GM12878 (cell line): ENCODE results near the gene STKLD1. TPM values are rescaled to one million over a fixed set of nuclear protein-coding genes. Genes with fewer than 3 reads are reported as not detected.

ENCODE experiments used
- ATAC-seq: fragments of 200-7000 bp; cut with Tn5 transposase; 3 replicates; pipeline ENCODE4 v1.9.1; 2020; ENCODE audit warnings: mild to moderate bottlenecking, moderate library complexity
- BruUV-seq: library from RNA; stranded (reverse); fragments of 400-500 nt; replicated peaks from 2 replicates; lab custom pipeline; 2021; lab: Mats Ljungman, UMichigan
- CTCF ChIA-PET: fragments of 300-600 bp; sonication (Branson Sonifier 250); formaldehyde crosslinking; extraction: SDS; loops from one replicate; lab custom pipeline; 2021; ENCODE audit warnings: inconsistent platforms; lab: Yijun Ruan, JAX
- POLR2A ChIA-PET: fragments of 350-600 bp; formaldehyde crosslinking; extraction: SDS; loops from one replicate; lab custom pipeline; 2021; ENCODE audit warnings: inconsistent platforms; lab: Charles Lee
- RAD21 ChIA-PET: fragments of 300-600 bp; sonication (Branson Sonifier 250); formaldehyde crosslinking; loops from one replicate; lab custom pipeline; 2023; ENCODE audit warnings: antibody characterized with exemption; ENCODE audit not compliant: unreplicated experiment; lab: Charles Lee
- SMC1A ChIA-PET: fragments of 300-600 bp; sonication (Branson Sonifier 250); formaldehyde crosslinking; loops from one replicate; lab custom pipeline; 2023; ENCODE audit not compliant: unreplicated experiment, uncharacterized antibody; lab: Charles Lee
- DNase-seq: peaks from one replicate; pipeline ENCODE4 v3.0.0-alpha.2; 2011; ENCODE audit warnings: low read depth, low spot score
- FAIRE-seq: peaks from 3 replicates; lab custom pipeline; 2011; peaks lifted over from hg19 to GRCh38; lab: Jason Lieb, UNC
- H2AFZ ChIP-seq: 2 replicates; pipeline ENCODE4 v1.6.0; 2011; ENCODE audit warnings: low read depth, low read length, control low read depth; ENCODE audit not compliant: control insufficient read depth
- H3K27ac ChIP-seq: 2 replicates; pipeline ENCODE4 v1.5.1; 2011; ENCODE audit warnings: control low read depth; ENCODE audit not compliant: control insufficient read depth, insufficient read depth
- H3K27me3 ChIP-seq, 2 experiments: replicated peaks in 1 of 2; 2 replicates each; pipeline versions ENCODE4 v1.6.0 to v1.6.1; 2011; ENCODE audit warnings: low read length in 1 of 2; ENCODE audit not compliant: control insufficient read depth in 2 of 2, insufficient read depth in 2 of 2
- H3K36me3 ChIP-seq, 2 experiments: 2 replicates each; pipeline ENCODE4 v1.5.1; 2011; ENCODE audit warnings: low read length in 1 of 2; ENCODE audit not compliant: control insufficient read depth in 2 of 2, insufficient read depth in 2 of 2
- H3K4me1 ChIP-seq: 2 replicates; pipeline ENCODE4 v1.6.1; 2011; ENCODE audit warnings: mild to moderate bottlenecking, low read length, moderate library complexity, mixed read lengths; ENCODE audit not compliant: control insufficient read depth, insufficient read depth
- H3K4me2 ChIP-seq: 2 replicates; pipeline ENCODE4 v1.6.0; 2011; ENCODE audit warnings: control low read depth; ENCODE audit not compliant: control insufficient read depth, insufficient read depth
- H3K4me3 ChIP-seq: fragments of 200-600 bp; sonication (generic); 2 replicates; pipeline ENCODE4 v1.5.1; 2016
- H3K79me2 ChIP-seq: 2 replicates; pipeline ENCODE4 v1.6.0; 2011; ENCODE audit warnings: low read length; ENCODE audit not compliant: control insufficient read depth, insufficient read depth
- H3K9ac ChIP-seq: 2 replicates; pipeline ENCODE4 v1.8.0; 2011; ENCODE audit warnings: low read length, control low read depth, mixed read lengths; ENCODE audit not compliant: control insufficient read depth, insufficient read depth
- H3K9me3 ChIP-seq: replicated peaks from 3 replicates; pipeline ENCODE4 v1.5.1; 2011; ENCODE audit warnings: mild to moderate bottlenecking, low read length; ENCODE audit not compliant: control insufficient read depth, insufficient read depth
- H4K20me1 ChIP-seq: 2 replicates; pipeline ENCODE4 v1.6.0; 2011; ENCODE audit not compliant: control insufficient read depth, insufficient read depth
- CHD1 ChIP-seq: IDR thresholded peaks from 2 replicates; pipeline ENCODE4 v1.6.1; 2012; ENCODE audit warnings: low read depth, low read length, improper control_type of control experiment
- ETV6 ChIP-seq, 2 experiments: fragments of 450-650 bp in 1 of 2; IDR thresholded peaks in 1 of 2; conservative IDR thresholded peaks in 1 of 2; 2 replicates each; pipeline ENCODE4 v1.6.1; 2014; ENCODE audit warnings: antibody characterized with exemption in 1 of 2, borderline replicate concordance in 1 of 2, low read depth in 1 of 2, mild to moderate bottlenecking in 1 of 2, moderate library complexity in 1 of 2
- POLR2A ChIP-seq: IDR thresholded peaks from 2 replicates; pipeline ENCODE4 v1.6.1; 2011; ENCODE audit warnings: low read depth, mild to moderate bottlenecking, low read length
- POU2F2 ChIP-seq: IDR thresholded peaks from 3 replicates; pipeline ENCODE4 v1.6.1; 2011; ENCODE audit warnings: low read depth, mild to moderate bottlenecking, low read length, borderline replicate concordance
- USF1 ChIP-seq: IDR thresholded peaks from 2 replicates; pipeline ENCODE4 v1.6.1; 2011; ENCODE audit warnings: borderline replicate concordance, low read depth, mild to moderate bottlenecking, moderate library complexity, mixed read lengths, low read length; ENCODE audit not compliant: insufficient read depth; ENCODE audit errors: extremely low read length
- WGBS: methylation state at CpG from one replicate; pipeline ENCODE4 v1.1.6; 2016; ENCODE audit warnings: low lambda C conversion rate; ENCODE audit not compliant: insufficient replicate concordance, insufficient coverage; ENCODE audit errors: missing lambda C conversion rate; 5-methylcytosine and 5-hydroxymethylcytosine counted together
- in situ Hi-C: fragments of 300-500 bp; cut with MboI; formaldehyde crosslinking; loops from 9 replicates; pipeline ENCODE4 v1.14.3; 2018; ENCODE audit warnings: mixed read lengths
- intact Hi-C: fragments of 100-400 bp; cut with micrococcal nuclease; formaldehyde crosslinking; loops from one replicate; pipeline ENCODE4 v1.14.2; 2022; ENCODE audit not compliant: unreplicated experiment
- polyA plus RNA-seq, 11 experiments: library from polyadenylated mRNA; depleted of rRNA in 4 of 11; unstranded in 6 of 11; stranded (reverse) in 5 of 11; fragments of >200 nt; fragmentation: Nextera tagmentation in 4 of 11; fragmentation: Illumina TruSeq in 1 of 11; extraction: Ambion mirVana in 4 of 11; extraction: Trizol in 1 of 11; gene quantifications; 1 replicate in 1 of 11; 2 replicates in 10 of 11; pipeline versions ENCODE4 v1.2.1 to v1.2.3, GENCODE V29; 2011 to 2016; ENCODE audit warnings: inconsistent platforms in 2 of 11, missing spikeins in 2 of 11, low read depth in 1 of 11
- total RNA-seq, 4 experiments: library from RNA; depleted of rRNA in 3 of 4; stranded (reverse); fragments of >200 nt in 3 of 4; fragmentation: Illumina TruSeq in 1 of 4; extraction: Trizol in 1 of 4; gene quantifications; 2 replicates each; pipeline versions ENCODE4 v1.2.1 to v1.2.3, GENCODE V29; 2013 to 2021

STKLD1 gene
- total and polyA plus RNA-seq, 10 of the 15 experiments (the other 5 are each of a cell fraction or from before 2014, with no cell fraction given), result 0.07 to 0.40 (median 0.29) TPM; not detected in 4

- TF ChIP-seq USF1 (no peak), ETV6 (conservative IDR thresholded peaks at IDR 0.05 in 1 of 2, IDR thresholded peaks at IDR 0.05 in 1 of 2; ENCODE audit: borderline replicate concordance in 1 of 2, low read depth in 1 of 2) (no peak), CHD1 (no peak)
- TF ChIP-seq, all 136 proteins: peak for 0
Observed at GRCh38 chr9:133348718-133349573, 27.2 kb upstream of the STKLD1 start (continued).

- Histone ChIP-seq H3K36me3 (peaks cover 25 to 46% of the 10 kb centered on the region in 2 experiments), H3K9ac (peak overlapping the region; percentile 98), H3K4me1 (peaks cover 12% of the 10 kb centered on the region), H3K4me3 (peak overlapping the region; percentile 100), H4K20me1 (no peaks in the 10 kb centered on the region; the same call in 1 of the 2 replicates), H3K79me2 (peaks cover 49% of the 10 kb centered on the region), H3K4me2 (peak overlapping the region; percentile 92), H3K9me3 (no peaks in the 10 kb centered on the region), H3K27ac (peak overlapping the region; percentile 96), H2AFZ (no peak overlapping the region), H3K27me3 (no peaks in the 10 kb centered on the region)
- ChIA-PET RAD21 (no interaction called here), CTCF (interaction anchor here (1.6 to 2.1 kb wide), 3 partner anchors 21 to 128 kb away, joined by 3 to 5 read pairs (median 4); partner anchors contain the start of gene STKLD1), POLR2A (interaction anchor here (0.8 to 0.9 kb wide), 2 partner anchors 21 to 72 kb away, joined by 3 to 4 read pairs; partner anchors contain the start of gene ADAMTS13), SMC1A (interaction anchor here (0.7 kb wide), 1 partner anchor 19 kb away, joined by 3 read pairs; no protein-coding TSS in a partner anchor)
- DNase-seq, result no peak
- in situ Hi-C loops, result no loop called here
- no peak for FAIRE-seq
- intact Hi-C loops, result loop anchor here (5.0 kb wide), 1 partner anchor 127 kb away; the partner anchor contains the start of gene SLC2A6
- BruUV-seq, result no TSS peak
- ATAC-seq, result no peak
- TF ChIP-seq POLR2A, result peak; percentile 66
- TF ChIP-seq POU2F2, result no peak
- WGBS, result 63% methylated on average over 15 of the region's 15 CpGs
Observed at GRCh38 chr9:133349965-133350616, 26.1 kb upstream of the STKLD1 start.
